SK-N-MC (cell line): ENCODE measurements around the gene CFAP57.

ENCODE experiments used
- DNase-seq: peaks from one replicate; pipeline ENCODE4 v3.0.0-alpha.2; 2011; ENCODE audit warnings: low read depth, low spot score
- H3K27ac ChIP-seq: fragments of 200-600 bp; sonication (generic); 2 replicates; pipeline ENCODE4 v1.5.1; 2016; ENCODE audit warnings: mixed run types
- H3K36me3 ChIP-seq: fragments of 200-600 bp; sonication (generic); 2 replicates; pipeline ENCODE4 v1.6.1; 2017; ENCODE audit warnings: antibody characterized with exemption, low read length, mixed read lengths; ENCODE audit not compliant: insufficient read depth
- H3K4me3 ChIP-seq: fragments of 200-600 bp; sonication (generic); 2 replicates; pipeline ENCODE4 v1.5.1; 2016
- H3K9ac ChIP-seq: fragments of 200-600 bp; sonication (generic); 2 replicates; pipeline ENCODE4 v1.8.0; 2017; ENCODE audit warnings: mixed run types, mixed read lengths; ENCODE audit not compliant: insufficient read length
- H3K9me3 ChIP-seq: fragments of 200-600 bp; sonication (generic); 2 replicates; pipeline ENCODE4 v1.6.1; 2017; ENCODE audit warnings: low read depth, mild to moderate bottlenecking, antibody characterized with exemption, low read length, moderate library complexity, mixed read lengths
- EZH2 ChIP-seq: fragments of 200-600 bp; sonication (generic); IDR thresholded peaks from one replicate; pipeline ENCODE4 v1.6.1; 2017; ENCODE audit warnings: antibody characterized with exemption
- FOXP2 ChIP-seq: optimal IDR thresholded peaks from 2 replicates; pipeline ENCODE3; 2011; ENCODE audit warnings: mild to moderate bottlenecking, moderate library complexity; ENCODE audit not compliant: insufficient read depth; ENCODE audit errors: extremely low read length, control extremely low read depth
- POLR2AphosphoS5 ChIP-seq: IDR thresholded peaks from 2 replicates; pipeline ENCODE4 v1.6.1; 2012; ENCODE audit warnings: mild to moderate bottlenecking, low read depth, low read length, borderline replicate concordance

CFAP57 gene

DNA sequence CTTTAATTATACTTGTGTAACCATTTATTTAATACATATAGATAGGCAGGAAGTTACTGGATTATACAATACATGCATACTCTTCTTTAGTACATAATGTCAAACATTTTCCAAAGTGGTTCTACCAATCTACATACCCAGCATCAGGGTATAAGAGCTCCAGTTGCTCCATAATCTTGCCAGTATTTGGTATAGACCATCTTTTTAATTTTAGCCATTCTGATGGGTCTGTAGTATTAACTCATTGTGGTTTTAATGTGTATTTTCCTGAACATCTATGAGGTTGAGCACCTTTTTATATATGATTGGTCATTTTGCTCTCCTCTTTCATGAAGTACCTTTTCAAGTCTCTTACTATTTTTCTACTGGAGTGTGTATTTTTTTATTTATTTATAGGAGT is 32.1 kb upstream of the CFAP57 start:
- no peaks in the 10 kb centered on the region for H3K36me3 ChIP-seq
- no peak overlapping the region for H3K27ac ChIP-seq
- no peak overlapping the region for H3K4me3 ChIP-seq
- H3K9me3 ChIP-seq = no peaks in the 10 kb centered on the region; the same call in 1 of the 2 replicates
- no peak for TF ChIP-seq EZH2
- no peak for TF ChIP-seq POLR2AphosphoS5
- no peak for TF ChIP-seq FOXP2
- no peak for DNase-seq
- H3K9ac ChIP-seq = no peak overlapping the region

DNA sequence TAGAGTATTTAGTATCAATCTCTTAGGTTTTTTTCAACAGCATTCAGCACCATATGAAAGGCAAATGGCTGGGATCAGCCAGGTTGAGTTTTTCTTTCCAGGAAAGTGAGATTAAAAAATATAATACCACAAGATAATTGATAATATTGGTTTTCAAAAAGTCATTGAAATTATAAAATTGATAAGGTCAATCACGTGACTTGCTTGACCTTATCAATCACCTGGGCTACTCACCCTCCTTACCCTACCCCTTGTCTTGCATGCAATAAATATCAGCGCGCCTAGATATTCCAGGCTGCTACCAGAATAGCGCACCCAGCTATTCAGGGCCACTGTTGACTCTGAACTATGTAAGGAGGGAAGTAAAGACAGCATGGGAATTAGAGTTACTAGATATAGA is 31.5 kb upstream of the CFAP57 start:
- no peak overlapping the region for H3K4me3 ChIP-seq
- no peak overlapping the region for H3K9ac ChIP-seq
- H3K36me3 ChIP-seq = no peaks in the 10 kb centered on the region
- H3K9me3 ChIP-seq = no peaks in the 10 kb centered on the region; the same call in 1 of the 2 replicates
- H3K27ac ChIP-seq = no peak overlapping the region
- no peak for DNase-seq
- TF ChIP-seq EZH2 (no peak), POLR2AphosphoS5 (no peak), FOXP2 (no peak)

DNA sequence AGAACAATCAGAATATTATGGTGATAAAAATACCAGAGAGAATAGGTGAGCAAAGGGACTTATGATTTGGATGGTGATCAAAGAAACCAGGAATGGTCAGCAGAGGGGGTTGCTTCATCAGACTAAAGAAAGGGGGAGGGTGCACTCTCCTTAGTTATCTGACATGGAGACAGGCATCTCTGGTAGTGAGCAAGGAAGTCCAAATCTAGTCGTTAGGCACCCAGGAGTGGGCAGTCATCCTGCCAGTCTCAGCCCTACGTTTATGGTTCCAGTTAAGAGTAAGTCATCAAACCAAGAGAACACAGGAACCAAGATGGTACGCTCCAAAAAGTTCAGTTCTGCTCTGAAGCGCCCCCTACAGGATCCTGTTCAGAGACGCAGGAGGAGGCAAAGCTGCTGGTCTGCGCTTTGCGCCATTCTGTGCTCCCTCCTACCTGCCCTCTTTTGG is 28.7 kb upstream of the CFAP57 start:
- H3K4me3 ChIP-seq = no peak overlapping the region
- TF ChIP-seq FOXP2 = no peak
- TF ChIP-seq POLR2AphosphoS5 = no peak
- no peak for TF ChIP-seq EZH2
- H3K9me3 ChIP-seq = no peaks in the 10 kb centered on the region; the same call in 1 of the 2 replicates
- H3K9ac ChIP-seq = no peak overlapping the region
- no peaks in the 10 kb centered on the region for H3K36me3 ChIP-seq
- no peak overlapping the region for H3K27ac ChIP-seq
- DNase-seq = no peak

DNA sequence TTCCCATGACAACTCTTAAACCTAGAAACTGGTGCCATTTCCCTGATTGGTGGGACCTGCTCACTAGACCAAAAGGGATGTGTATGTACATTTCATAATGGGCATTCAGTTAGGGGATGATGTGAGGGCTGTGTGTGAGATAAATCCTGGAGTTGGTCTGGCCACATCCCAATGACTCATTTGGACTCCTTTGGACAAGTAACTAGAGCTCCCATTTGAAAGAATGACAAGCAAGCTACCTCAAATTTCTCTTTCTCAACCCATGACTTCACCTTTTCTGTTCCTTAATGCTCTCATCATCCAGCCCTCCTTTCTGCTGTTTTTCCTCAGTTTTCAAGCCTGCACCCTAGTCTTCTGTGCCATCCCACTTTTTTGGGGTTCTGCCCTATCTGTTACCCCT is 27.9 kb upstream of the CFAP57 start:
- no peak overlapping the region for H3K4me3 ChIP-seq
- no peaks in the 10 kb centered on the region for H3K36me3 ChIP-seq
- TF ChIP-seq EZH2 = no peak
- no peak for TF ChIP-seq POLR2AphosphoS5
- TF ChIP-seq FOXP2 = no peak
- no peak for DNase-seq
- no peaks in the 10 kb centered on the region; the same call in 1 of the 2 replicates for H3K9me3 ChIP-seq
- no peak overlapping the region for H3K9ac ChIP-seq
- H3K27ac ChIP-seq = no peak overlapping the region

DNA sequence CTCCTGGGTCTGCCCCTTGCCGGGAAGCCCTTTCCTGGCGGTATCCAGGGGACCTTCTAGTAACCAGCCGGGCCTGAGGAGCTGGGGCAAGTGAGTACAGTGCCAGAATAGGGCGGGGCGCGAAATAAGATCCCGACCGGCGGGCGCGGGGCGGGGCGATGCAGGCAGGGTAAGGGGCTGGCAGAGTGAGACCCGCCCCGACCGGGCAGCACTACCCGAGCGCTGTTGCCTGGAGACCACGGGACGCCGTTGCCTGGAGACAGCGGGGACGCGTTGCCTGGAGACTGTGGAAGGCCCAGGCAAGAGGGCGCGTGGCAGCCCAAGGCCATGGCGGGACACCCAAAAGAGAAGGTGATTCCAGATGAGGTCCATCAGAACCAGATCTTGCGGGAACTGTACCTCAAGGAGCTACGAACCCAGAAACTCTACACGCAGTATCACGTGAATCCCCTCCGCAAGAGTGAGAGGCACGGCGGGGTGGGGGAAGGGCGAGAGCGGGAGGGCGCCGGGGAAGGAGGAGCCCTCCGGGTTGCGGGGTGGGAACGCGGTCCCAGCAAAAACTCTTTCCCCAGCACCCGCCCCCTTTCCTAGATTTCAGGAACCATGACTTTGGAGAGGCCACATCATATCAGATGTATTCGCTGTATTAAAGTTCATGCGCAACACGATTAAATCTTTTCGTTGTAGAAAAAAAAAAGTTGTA is 24.4 kb upstream of the CFAP57 start:
- no peak for TF ChIP-seq EZH2
- TF ChIP-seq FOXP2 = no peak
- TF ChIP-seq POLR2AphosphoS5 = no peak
- no peaks in the 10 kb centered on the region for H3K36me3 ChIP-seq
- H3K9me3 ChIP-seq = no peaks in the 10 kb centered on the region
- DNase-seq = peak; percentile 42
- H3K27ac ChIP-seq = no peak overlapping the region
- H3K9ac ChIP-seq = no peak overlapping the region
- peak overlapping the region; percentile 79 for H3K4me3 ChIP-seq

DNA sequence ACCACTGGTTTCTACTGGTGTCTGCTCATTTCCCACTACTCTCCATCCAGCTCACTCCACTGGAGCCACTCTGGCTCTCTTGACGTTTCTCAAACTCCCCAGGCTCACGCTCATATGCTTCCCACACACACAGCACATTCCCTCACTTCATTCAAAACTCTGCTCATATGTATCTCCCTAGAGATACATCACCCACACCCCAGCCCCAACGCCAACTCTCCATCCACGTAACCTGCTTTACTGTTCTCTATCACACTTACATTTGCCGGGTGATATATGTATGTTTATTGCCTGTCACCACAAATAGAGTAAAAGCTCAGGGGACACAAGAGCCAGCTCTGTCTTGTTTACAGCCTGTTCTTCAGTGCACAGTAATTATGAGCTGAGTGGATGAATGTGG is 22.2 kb upstream of the CFAP57 start:
- no peaks in the 10 kb centered on the region for H3K9me3 ChIP-seq
- no peak for DNase-seq
- H3K9ac ChIP-seq = no peak overlapping the region
- H3K36me3 ChIP-seq = no peaks in the 10 kb centered on the region
- H3K27ac ChIP-seq = no peak overlapping the region
- no peak for TF ChIP-seq FOXP2
- TF ChIP-seq EZH2 = no peak
- TF ChIP-seq POLR2AphosphoS5 = no peak
- no peak overlapping the region for H3K4me3 ChIP-seq

DNA sequence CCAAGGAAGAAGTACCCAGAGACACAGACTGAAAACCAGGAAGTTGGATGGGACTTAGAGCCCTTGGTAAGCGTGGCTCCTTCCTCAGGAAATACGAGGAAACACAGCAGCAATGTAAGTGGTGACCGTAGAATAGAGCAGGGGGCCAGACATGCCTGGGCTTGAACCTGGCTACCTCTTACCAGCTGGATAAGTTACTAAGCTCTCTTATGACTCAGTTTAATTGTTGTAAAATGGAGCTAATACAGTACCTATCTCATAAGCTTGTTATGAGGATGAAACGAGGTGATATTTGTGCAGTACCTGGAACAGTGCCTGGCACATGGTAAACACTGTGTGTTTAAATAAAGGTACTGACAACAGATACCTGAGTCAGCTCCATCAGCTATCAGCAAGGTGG is 19.3 kb upstream of the CFAP57 start:
- Histone ChIP-seq H3K36me3 (no peaks in the 10 kb centered on the region), H3K27ac (no peak overlapping the region), H3K9ac (no peak overlapping the region), H3K4me3 (no peak overlapping the region), H3K9me3 (no peaks in the 10 kb centered on the region)
- TF ChIP-seq FOXP2 (no peak), POLR2AphosphoS5 (no peak), EZH2 (no peak)
- DNase-seq = no peak

DNA sequence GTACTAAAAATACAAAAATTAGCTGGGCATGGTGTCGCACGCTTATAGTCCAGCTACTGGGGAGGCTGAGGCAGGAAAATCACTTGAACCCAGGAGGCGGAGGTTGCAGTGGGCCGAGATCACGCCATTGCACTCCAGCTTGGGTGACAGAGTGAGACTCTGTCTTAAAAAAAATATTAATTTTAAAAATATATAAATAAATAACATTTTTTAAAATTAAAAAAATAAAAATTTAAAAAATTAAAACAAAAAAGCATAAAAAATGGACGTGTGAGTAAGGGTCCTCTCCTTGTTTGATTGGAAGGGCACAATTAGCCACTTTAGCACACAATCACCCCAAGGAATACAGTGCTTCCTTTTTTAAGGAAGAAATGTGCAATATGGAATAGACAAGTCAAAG is 18.7 kb upstream of the CFAP57 start:
- TF ChIP-seq POLR2AphosphoS5 = no peak
- no peak for TF ChIP-seq FOXP2
- TF ChIP-seq EZH2 = no peak
- no peak overlapping the region for H3K9ac ChIP-seq

DNA sequence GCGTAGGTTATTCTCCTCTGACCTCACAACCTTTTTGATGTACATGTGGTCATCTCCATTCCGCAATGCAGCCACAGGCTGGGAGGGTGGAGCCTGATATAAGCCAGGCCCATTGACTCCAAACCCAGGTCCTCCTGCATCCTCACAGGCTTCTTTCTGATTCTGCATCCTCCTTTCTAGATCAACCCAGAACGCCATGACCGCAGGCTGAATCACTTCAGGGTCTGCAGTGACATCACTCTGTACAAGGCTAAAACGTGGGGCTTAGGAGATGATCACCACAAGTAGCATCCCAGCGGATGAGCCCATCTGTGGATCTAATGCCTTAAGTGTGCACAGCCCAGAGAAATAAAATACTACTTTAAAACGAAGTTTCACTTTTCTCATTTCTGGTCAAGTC is 16.1 kb upstream of the CFAP57 start:
- no peak overlapping the region for H3K4me3 ChIP-seq
- no peak for TF ChIP-seq FOXP2
- no peak for TF ChIP-seq EZH2
- TF ChIP-seq POLR2AphosphoS5 = no peak
- DNase-seq = no peak
- H3K36me3 ChIP-seq = no peaks in the 10 kb centered on the region
- H3K27ac ChIP-seq = no peak overlapping the region
- no peaks in the 10 kb centered on the region for H3K9me3 ChIP-seq
- H3K9ac ChIP-seq = no peak overlapping the region

More for the DNA sequence above, 18.7 kb upstream of the CFAP57 start:
- H3K4me3 ChIP-seq = no peak overlapping the region
- H3K27ac ChIP-seq = no peak overlapping the region
- no peak for DNase-seq
- no peaks in the 10 kb centered on the region for H3K9me3 ChIP-seq
- H3K36me3 ChIP-seq = no peaks in the 10 kb centered on the region
